Hepatocyte (in vitro differentiated cells): ENCODE measurements around the gene ARHGAP20. TPM values are rescaled to one million over a fixed set of nuclear protein-coding genes. Genes with fewer than 3 reads are reported as not detected.

Source experiments
- DNase-seq: peaks from one replicate; pipeline ENCODE4 v3.0.0-alpha.2; 2016; ENCODE audit warnings: low spot score
- H2AFZ ChIP-seq: fragments of 200-600 bp; sonication (generic); 2 replicates; pipeline ENCODE4 v1.6.0; 2016; ENCODE audit warnings: antibody characterized with exemption, mild to moderate bottlenecking
- H3K27ac ChIP-seq: fragments of 200-600 bp; sonication (generic); 2 replicates; pipeline ENCODE4 v1.5.1; 2016; ENCODE audit warnings: mild to moderate bottlenecking
- H3K27me3 ChIP-seq: fragments of 200-600 bp; sonication (generic); 2 replicates; pipeline ENCODE4 v1.6.1; 2016
- H3K36me3 ChIP-seq: fragments of 200-600 bp; sonication (generic); replicated peaks from 2 replicates; pipeline ENCODE4 v1.5.1; 2016; ENCODE audit warnings: low read depth; ENCODE audit not compliant: insufficient read depth
- H3K4me1 ChIP-seq: fragments of 200-600 bp; sonication (generic); 2 replicates; pipeline ENCODE4 v1.5.1; 2016; ENCODE audit warnings: mild to moderate bottlenecking, moderate library complexity; ENCODE audit not compliant: insufficient read depth
- H3K4me2 ChIP-seq: fragments of 200-600 bp; sonication (generic); 2 replicates; pipeline ENCODE4 v1.6.0; 2016
- H3K4me3 ChIP-seq: fragments of 200-600 bp; sonication (generic); 2 replicates; pipeline ENCODE4 v1.5.1; 2016; ENCODE audit warnings: mild to moderate bottlenecking
- H3K79me2 ChIP-seq: fragments of 200-600 bp; sonication (generic); 2 replicates; pipeline ENCODE4 v1.6.0; 2017; ENCODE audit warnings: mild to moderate bottlenecking
- H3K9me2 ChIP-seq: fragments of 200-600 bp; sonication (generic); replicated peaks from 2 replicates; pipeline ENCODE4 v1.6.0; 2017; ENCODE audit warnings: mild to moderate bottlenecking; ENCODE audit not compliant: insufficient read depth
- H3K9me3 ChIP-seq: fragments of 200-600 bp; sonication (generic); 2 replicates; pipeline ENCODE4 v1.5.1; 2016; ENCODE audit warnings: low read depth, mild to moderate bottlenecking
- H4K20me1 ChIP-seq: fragments of 200-600 bp; sonication (generic); 2 replicates; pipeline ENCODE4 v1.6.0; 2016; ENCODE audit warnings: mild to moderate bottlenecking; ENCODE audit not compliant: insufficient read depth, poor library complexity, severe bottlenecking
- CTCF ChIP-seq: fragments of 200-600 bp; sonication (generic); IDR thresholded peaks from 2 replicates; pipeline ENCODE4 v1.5.1; 2016; ENCODE audit warnings: antibody characterized with exemption, mild to moderate bottlenecking; ENCODE audit not compliant: poor library complexity
- EZH2 ChIP-seq: fragments of 200-600 bp; sonication (generic); IDR thresholded peaks from 2 replicates; pipeline ENCODE4 v1.6.1; 2016; ENCODE audit warnings: antibody characterized with exemption, mild to moderate bottlenecking, borderline replicate concordance
- EZH2phosphoT487 ChIP-seq: fragments of 200-600 bp; sonication (generic); IDR thresholded peaks from one replicate; pipeline ENCODE4 v1.6.1; 2018; ENCODE audit warnings: antibody characterized with exemption, mild to moderate bottlenecking, low read depth, moderate library complexity; ENCODE audit not compliant: unreplicated experiment, severe bottlenecking
- WGBS: methylation state at CpG from one replicate; pipeline ENCODE4 v1.1.6; 2016; ENCODE audit warnings: low lambda C conversion rate; ENCODE audit errors: missing lambda C conversion rate; 5-methylcytosine and 5-hydroxymethylcytosine counted together
- polyA plus RNA-seq: library from polyadenylated mRNA; unstranded; fragments of >200 nt; fragmentation: Nextera tagmentation; extraction: Ambion mirVana; gene quantifications from 2 replicates; pipeline ENCODE4 v1.2.1, GENCODE V29; 2016
- total RNA-seq: library from RNA; depleted of rRNA; stranded (reverse); fragments of >200 nt; gene quantifications from 2 replicates; pipeline ENCODE4 v1.2.3, GENCODE V29; 2014

ARHGAP20 gene
- total and polyA plus RNA-seq, 2 experiments from 2014 or later: 0.79 to 2.6 TPM

- Histone ChIP-seq H2AFZ (no peak overlapping the region), H3K27me3 (no peaks in the 10 kb centered on the region), H3K4me3 (no peak overlapping the region), H3K4me2 (no peak overlapping the region), H3K79me2 (no peaks in the 10 kb centered on the region), H3K27ac (no peak overlapping the region), H3K4me1 (no peaks in the 10 kb centered on the region), H3K36me3 (no peaks in the 10 kb centered on the region), H3K9me3 (no peaks in the 10 kb centered on the region), H4K20me1 (no peaks in the 10 kb centered on the region), H3K9me2 (no peaks in the 10 kb centered on the region)
- TF ChIP-seq CTCF: no peak
- no peak for DNase-seq
- WGBS: 92% methylated on average over 4 of the region's 4 CpGs
These were observed 111.9 kb downstream of the ARHGAP20 start for GRCh38 chr11:110600322-110600721.

DNA sequence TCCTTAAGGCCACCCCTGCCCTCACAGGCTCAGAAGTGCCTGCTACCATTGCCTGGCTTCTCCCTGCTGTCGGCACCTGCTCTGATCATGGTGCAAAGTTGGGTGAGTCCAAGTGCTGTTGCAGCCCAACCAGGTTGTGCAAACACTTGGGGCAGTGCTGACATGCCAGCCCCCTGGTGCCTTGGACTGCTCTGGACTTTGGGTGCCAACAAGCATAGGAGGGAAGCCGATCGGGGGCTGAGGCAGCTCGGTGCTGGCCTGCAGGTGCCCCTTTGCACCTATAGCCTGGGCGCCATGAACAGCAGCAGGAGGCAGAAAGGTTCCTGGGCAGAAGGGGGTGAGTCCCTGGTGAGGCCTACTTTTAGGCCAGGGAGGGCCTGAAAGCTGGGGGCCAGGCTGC is 113.0 kb downstream of the ARHGAP20 start:
- DNase-seq: no peak
- H3K4me2 ChIP-seq: no peak overlapping the region
- H3K4me1 ChIP-seq: no peaks in the 10 kb centered on the region

GRCh38 chr11:110598725-110599124 is 113.5 kb downstream of the ARHGAP20 start:
- no peaks in the 10 kb centered on the region for H3K4me1 ChIP-seq
- no peaks in the 10 kb centered on the region for H3K27me3 ChIP-seq
- no peaks in the 10 kb centered on the region for H3K36me3 ChIP-seq
- no peaks in the 10 kb centered on the region for H4K20me1 ChIP-seq
- H2AFZ ChIP-seq: no peak overlapping the region
- no peaks in the 10 kb centered on the region for H3K79me2 ChIP-seq
- H3K27ac ChIP-seq: no peak overlapping the region
- no peak for DNase-seq
- no peaks in the 10 kb centered on the region for H3K9me3 ChIP-seq
- TF ChIP-seq CTCF (no peak), EZH2phosphoT487 (no peak), EZH2 (no peak)
- WGBS: 89% methylated on average over 1 of the region's 1 CpG
- H3K4me3 ChIP-seq: no peak overlapping the region
- no peak overlapping the region for H3K4me2 ChIP-seq
- H3K9me2 ChIP-seq: no peaks in the 10 kb centered on the region

More for the DNA sequence above, 113.0 kb downstream of the ARHGAP20 start:
- H3K9me3 ChIP-seq: no peaks in the 10 kb centered on the region
- H3K27me3 ChIP-seq: no peaks in the 10 kb centered on the region
- no peaks in the 10 kb centered on the region for H4K20me1 ChIP-seq
- H3K79me2 ChIP-seq: no peaks in the 10 kb centered on the region
- H3K9me2 ChIP-seq: no peaks in the 10 kb centered on the region
- H3K27ac ChIP-seq: no peak overlapping the region
- no peak overlapping the region for H3K4me3 ChIP-seq
- 99% methylated on average over 5 of the region's 5 CpGs for WGBS
- H2AFZ ChIP-seq: no peak overlapping the region
- H3K36me3 ChIP-seq: no peaks in the 10 kb centered on the region
- TF ChIP-seq EZH2phosphoT487: no peak
- TF ChIP-seq CTCF: no peak
- TF ChIP-seq EZH2: no peak

- Histone ChIP-seq H3K9me2 (no peaks in the 10 kb centered on the region), H3K27ac (no peak overlapping the region), H3K79me2 (no peaks in the 10 kb centered on the region), H3K9me3 (no peaks in the 10 kb centered on the region), H3K36me3 (no peaks in the 10 kb centered on the region), H3K4me3 (no peak overlapping the region), H2AFZ (no peak overlapping the region), H4K20me1 (no peaks in the 10 kb centered on the region), H3K27me3 (no peaks in the 10 kb centered on the region), H3K4me1 (peaks cover 6% of the 10 kb centered on the region), H3K4me2 (no peak overlapping the region)
- DNase-seq: no peak
- WGBS: 63% methylated on average over 4 of the region's 4 CpGs
- no peak for TF ChIP-seq CTCF
- TF ChIP-seq EZH2: no peak
- TF ChIP-seq EZH2phosphoT487: no peak
These were observed 124.3 kb downstream of the ARHGAP20 start for GRCh38 chr11:110587972-110588371.
